HL-60 (cell line): ENCODE data around the gene PA2G4.

Experiments
- GABPA ChIP-seq: IDR thresholded peaks from 2 replicates; pipeline ENCODE4 v1.6.1; 2012; ENCODE audit warnings: low read depth
- POLR2AphosphoS5 ChIP-seq: IDR thresholded peaks from 2 replicates; pipeline ENCODE4 v1.6.1; 2012; ENCODE audit warnings: low read depth
- SPI1 ChIP-seq: IDR thresholded peaks from 2 replicates; pipeline ENCODE4 v1.6.1; 2012; ENCODE audit warnings: low read depth, mild to moderate bottlenecking, borderline replicate concordance
- TF ChIP-seq, protein P1 (sequence below): IDR thresholded peaks from one replicate; pipeline ENCODE4 v1.5.1; 2011; ENCODE audit warnings: low read length, control low read depth, inconsistent platforms; ENCODE audit not compliant: insufficient read depth
- TF ChIP-seq, protein P2 (sequence below): IDR thresholded peaks from 2 replicates; pipeline ENCODE4 v1.6.1; 2012; ENCODE audit warnings: low read depth; ENCODE audit not compliant: insufficient replicate concordance

DNA sequence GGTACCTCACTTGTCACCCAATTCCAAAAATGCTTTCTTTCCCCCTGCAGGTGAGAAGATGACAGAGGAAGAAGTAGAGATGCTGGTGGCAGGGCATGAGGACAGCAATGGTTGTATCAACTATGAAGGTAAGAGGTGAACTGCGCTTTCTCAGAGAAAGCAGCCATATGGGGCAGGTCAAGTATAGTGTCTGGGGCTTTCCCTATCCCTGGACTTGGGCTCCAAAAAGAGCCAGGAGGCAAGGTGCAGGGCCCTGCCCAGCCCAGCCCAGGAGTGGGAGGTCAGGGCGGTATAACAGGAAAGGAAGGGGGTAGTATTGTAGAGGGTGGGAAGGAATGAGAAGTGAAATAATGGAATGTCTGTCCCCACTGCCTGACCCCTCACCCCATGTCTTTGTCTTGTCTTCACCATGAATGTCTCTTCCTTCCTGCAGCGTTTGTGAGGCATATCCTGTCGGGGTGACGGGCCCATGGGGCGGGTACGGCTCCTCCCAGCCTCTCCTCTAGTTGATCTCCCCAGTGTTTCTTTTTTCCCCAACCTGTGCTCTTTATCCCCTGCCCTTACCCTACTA is 55.9 kb downstream of the PA2G4 start:
- TF ChIP-seq, protein P1, sequence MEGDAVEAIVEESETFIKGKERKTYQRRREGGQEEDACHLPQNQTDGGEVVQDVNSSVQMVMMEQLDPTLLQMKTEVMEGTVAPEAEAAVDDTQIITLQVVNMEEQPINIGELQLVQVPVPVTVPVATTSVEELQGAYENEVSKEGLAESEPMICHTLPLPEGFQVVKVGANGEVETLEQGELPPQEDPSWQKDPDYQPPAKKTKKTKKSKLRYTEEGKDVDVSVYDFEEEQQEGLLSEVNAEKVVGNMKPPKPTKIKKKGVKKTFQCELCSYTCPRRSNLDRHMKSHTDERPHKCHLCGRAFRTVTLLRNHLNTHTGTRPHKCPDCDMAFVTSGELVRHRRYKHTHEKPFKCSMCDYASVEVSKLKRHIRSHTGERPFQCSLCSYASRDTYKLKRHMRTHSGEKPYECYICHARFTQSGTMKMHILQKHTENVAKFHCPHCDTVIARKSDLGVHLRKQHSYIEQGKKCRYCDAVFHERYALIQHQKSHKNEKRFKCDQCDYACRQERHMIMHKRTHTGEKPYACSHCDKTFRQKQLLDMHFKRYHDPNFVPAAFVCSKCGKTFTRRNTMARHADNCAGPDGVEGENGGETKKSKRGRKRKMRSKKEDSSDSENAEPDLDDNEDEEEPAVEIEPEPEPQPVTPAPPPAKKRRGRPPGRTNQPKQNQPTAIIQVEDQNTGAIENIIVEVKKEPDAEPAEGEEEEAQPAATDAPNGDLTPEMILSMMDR = no peak
- TF ChIP-seq GABPA = no peak
- TF ChIP-seq POLR2AphosphoS5 = 0 out of 2 replicates have a peak, but pooled peaks have one; percentile 53
- TF ChIP-seq, protein P2, sequence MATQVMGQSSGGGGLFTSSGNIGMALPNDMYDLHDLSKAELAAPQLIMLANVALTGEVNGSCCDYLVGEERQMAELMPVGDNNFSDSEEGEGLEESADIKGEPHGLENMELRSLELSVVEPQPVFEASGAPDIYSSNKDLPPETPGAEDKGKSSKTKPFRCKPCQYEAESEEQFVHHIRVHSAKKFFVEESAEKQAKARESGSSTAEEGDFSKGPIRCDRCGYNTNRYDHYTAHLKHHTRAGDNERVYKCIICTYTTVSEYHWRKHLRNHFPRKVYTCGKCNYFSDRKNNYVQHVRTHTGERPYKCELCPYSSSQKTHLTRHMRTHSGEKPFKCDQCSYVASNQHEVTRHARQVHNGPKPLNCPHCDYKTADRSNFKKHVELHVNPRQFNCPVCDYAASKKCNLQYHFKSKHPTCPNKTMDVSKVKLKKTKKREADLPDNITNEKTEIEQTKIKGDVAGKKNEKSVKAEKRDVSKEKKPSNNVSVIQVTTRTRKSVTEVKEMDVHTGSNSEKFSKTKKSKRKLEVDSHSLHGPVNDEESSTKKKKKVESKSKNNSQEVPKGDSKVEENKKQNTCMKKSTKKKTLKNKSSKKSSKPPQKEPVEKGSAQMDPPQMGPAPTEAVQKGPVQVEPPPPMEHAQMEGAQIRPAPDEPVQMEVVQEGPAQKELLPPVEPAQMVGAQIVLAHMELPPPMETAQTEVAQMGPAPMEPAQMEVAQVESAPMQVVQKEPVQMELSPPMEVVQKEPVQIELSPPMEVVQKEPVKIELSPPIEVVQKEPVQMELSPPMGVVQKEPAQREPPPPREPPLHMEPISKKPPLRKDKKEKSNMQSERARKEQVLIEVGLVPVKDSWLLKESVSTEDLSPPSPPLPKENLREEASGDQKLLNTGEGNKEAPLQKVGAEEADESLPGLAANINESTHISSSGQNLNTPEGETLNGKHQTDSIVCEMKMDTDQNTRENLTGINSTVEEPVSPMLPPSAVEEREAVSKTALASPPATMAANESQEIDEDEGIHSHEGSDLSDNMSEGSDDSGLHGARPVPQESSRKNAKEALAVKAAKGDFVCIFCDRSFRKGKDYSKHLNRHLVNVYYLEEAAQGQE = peak; percentile 29
- no peak for TF ChIP-seq SPI1
